Activated T-cell treated with anti-CD3 and anti-CD28 coated beads, Interleukin-2, amount 50 U/mL, for 72 hours (primary cell): ENCODE results near the gene PARP4. TPM values are rescaled to one million over a fixed set of nuclear protein-coding genes. Genes with fewer than 3 reads are reported as not detected.

Experiments
- total RNA-seq, 2 donors: library from RNA; stranded (reverse); gene quantifications; one replicate each; pipeline ENCODE4 v1.2.3, GENCODE V29; 2022

PARP4 gene
- total RNA-seq, 2 donors from 2014 or later = 23.1 to 37.4 TPM

Other genes with a start within 250 kb of the PARP4 start
- under 1 TPM in 1 of 2 donors, not detected in 1; 0.14 TPM for gene C1QTNF9, start 203.2 kb downstream of the PARP4 start, total RNA-seq
- under 1 TPM; 0.05 to 0.32 TPM for gene ATP12A, start 167.6 kb upstream of the PARP4 start, total RNA-seq